ENCODE results near the gene NISCH. TPM values are rescaled to one million over a fixed set of nuclear protein-coding genes. Genes with fewer than 3 reads are reported as not detected.

Gene NISCH
- total RNA-seq (2021; ENCODE audit: unreplicated experiment) (63.4 TPM), Bru-seq, nascent RNA (percentile 65 among the genes with signal in this experiment), BruChase-seq, experiment 1, labeled RNA remaining after a 2-hour chase (percentile 80 among the genes with signal in this experiment), BruChase-seq, experiment 2, labeled RNA remaining after a 6-hour chase (percentile 80 among the genes with signal in this experiment)
- 59.1 TPM for polyA plus RNA-seq (2012; ENCODE audit: insufficient read length)
- long read RNA-seq, full-length matches to known transcripts: 15 of 81 reads
- long read RNA-seq, partial matches to known transcripts: 46 of 81 reads
- long read RNA-seq, other reads (novel, unspliced or antisense): 20 of 81 reads

DNA sequence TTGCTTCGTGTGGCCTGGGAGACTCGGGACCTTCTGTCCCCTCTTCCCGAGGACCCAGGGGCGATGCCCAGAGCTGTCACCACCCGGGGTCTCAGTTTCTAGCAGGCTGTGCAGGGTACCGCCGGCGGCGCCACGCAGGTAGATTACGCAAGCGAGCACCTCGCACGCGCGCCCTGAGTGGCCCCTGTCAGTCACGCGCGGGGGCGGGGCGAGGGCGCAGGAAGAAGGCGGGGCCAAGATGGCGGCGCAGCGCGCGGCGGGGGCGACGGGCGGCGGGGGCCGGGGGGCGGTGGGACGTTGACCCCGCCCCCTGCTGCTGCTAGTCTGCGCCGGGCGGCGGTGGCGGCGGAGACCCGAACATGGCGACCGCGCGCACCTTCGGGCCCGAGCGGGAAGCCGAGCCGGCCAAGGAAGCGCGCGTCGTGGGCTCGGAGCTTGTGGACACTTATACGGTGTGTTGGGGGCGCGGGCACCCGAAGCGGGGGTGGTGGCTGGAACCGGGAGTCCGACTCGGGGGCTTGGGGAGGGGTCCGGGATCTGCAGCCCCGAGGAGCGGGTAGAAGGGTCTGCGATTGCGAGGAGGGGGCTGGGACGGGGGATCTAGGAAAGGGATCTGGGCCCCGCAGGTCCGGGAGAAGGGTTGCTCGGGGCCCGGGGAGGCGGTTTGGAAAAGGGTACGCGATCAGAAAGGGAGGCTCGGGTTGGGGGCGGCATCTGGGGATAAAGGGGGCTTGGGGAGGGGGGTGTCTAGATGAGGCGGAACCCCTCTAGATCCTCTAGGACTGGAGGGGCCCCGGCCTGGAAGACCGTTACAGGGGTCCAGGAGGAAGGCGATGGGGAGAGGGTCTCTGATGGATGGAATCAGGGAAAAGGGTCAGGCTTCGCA lies at the start of gene NISCH:
TSS of gene NISCH (plus strand) at position 322 of the 886 bp plus-strand sequence. CDS start at position 360, 38 bp downstream.
- Histone ChIP-seq H3K27me3 (ENCODE audit: control insufficient read depth, insufficient read depth, low read length) (no peaks in the 10 kb centered on the region), H3K4me3 (ENCODE audit: low read depth in 2 of 2, low read length in 2 of 2) (peak within 1 kb of the TSS; percentile 74 to 84), H3K9me3 (ENCODE audit: control insufficient read depth, insufficient read depth, low read depth, low read length) (no peaks in the 10 kb centered on the region), H3K36me3 (ENCODE audit: control insufficient read depth, insufficient read depth, low read length) (peaks cover 6% of the 10 kb centered on the region; the same call in 1 of the 2 replicates), H3K27ac (ENCODE audit: low read length) (peak within 1 kb of the TSS; percentile 93), H3K4me1 (ENCODE audit: control insufficient read depth, insufficient read depth, low read length) (peaks cover 30% of the 10 kb centered on the region)
- in situ Hi-C loops (cut with HindIII; ENCODE audit: low pct_unique_long_range_greater_than_20kb, low sequenced_read_pairs) (no loop called here), intact Hi-C loops (cut with micrococcal nuclease; ENCODE audit: unreplicated experiment) (no loop called here)
- BruUV-seq (replicated peaks): no TSS peak
- TF ChIP-seq, protein P1, sequence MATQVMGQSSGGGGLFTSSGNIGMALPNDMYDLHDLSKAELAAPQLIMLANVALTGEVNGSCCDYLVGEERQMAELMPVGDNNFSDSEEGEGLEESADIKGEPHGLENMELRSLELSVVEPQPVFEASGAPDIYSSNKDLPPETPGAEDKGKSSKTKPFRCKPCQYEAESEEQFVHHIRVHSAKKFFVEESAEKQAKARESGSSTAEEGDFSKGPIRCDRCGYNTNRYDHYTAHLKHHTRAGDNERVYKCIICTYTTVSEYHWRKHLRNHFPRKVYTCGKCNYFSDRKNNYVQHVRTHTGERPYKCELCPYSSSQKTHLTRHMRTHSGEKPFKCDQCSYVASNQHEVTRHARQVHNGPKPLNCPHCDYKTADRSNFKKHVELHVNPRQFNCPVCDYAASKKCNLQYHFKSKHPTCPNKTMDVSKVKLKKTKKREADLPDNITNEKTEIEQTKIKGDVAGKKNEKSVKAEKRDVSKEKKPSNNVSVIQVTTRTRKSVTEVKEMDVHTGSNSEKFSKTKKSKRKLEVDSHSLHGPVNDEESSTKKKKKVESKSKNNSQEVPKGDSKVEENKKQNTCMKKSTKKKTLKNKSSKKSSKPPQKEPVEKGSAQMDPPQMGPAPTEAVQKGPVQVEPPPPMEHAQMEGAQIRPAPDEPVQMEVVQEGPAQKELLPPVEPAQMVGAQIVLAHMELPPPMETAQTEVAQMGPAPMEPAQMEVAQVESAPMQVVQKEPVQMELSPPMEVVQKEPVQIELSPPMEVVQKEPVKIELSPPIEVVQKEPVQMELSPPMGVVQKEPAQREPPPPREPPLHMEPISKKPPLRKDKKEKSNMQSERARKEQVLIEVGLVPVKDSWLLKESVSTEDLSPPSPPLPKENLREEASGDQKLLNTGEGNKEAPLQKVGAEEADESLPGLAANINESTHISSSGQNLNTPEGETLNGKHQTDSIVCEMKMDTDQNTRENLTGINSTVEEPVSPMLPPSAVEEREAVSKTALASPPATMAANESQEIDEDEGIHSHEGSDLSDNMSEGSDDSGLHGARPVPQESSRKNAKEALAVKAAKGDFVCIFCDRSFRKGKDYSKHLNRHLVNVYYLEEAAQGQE (IDR thresholded peaks at IDR 0.05; ENCODE audit: insufficient read depth in 1 of 2, low read depth in 2 of 2, low read length in 1 of 2): no peak
- TF ChIP-seq TCF7L2 (IDR thresholded peaks at IDR 0.05; ENCODE audit: low read depth, low read length) (no peak), POLR2AphosphoS5 (IDR thresholded peaks at IDR 0.05; ENCODE audit: low read depth, low read length) (peak; percentile 49; the same call in 1 of the 2 replicates), SIN3A (IDR thresholded peaks at IDR 0.05; ENCODE audit: borderline replicate concordance, insufficient read depth, low read depth, low read length) (peak; percentile 45; the same call in 1 of the 2 replicates)
- TF ChIP-seq, protein P2, sequence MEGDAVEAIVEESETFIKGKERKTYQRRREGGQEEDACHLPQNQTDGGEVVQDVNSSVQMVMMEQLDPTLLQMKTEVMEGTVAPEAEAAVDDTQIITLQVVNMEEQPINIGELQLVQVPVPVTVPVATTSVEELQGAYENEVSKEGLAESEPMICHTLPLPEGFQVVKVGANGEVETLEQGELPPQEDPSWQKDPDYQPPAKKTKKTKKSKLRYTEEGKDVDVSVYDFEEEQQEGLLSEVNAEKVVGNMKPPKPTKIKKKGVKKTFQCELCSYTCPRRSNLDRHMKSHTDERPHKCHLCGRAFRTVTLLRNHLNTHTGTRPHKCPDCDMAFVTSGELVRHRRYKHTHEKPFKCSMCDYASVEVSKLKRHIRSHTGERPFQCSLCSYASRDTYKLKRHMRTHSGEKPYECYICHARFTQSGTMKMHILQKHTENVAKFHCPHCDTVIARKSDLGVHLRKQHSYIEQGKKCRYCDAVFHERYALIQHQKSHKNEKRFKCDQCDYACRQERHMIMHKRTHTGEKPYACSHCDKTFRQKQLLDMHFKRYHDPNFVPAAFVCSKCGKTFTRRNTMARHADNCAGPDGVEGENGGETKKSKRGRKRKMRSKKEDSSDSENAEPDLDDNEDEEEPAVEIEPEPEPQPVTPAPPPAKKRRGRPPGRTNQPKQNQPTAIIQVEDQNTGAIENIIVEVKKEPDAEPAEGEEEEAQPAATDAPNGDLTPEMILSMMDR (IDR thresholded peaks at IDR 0.05): no peak
- POLR2A ChIA-PET: no interaction called here
- CTCF ChIA-PET: no interaction called here
- DNase-seq (ENCODE audit: low read depth, low spot score): no peak
- ATAC-seq: peak; percentile 86

DNA sequence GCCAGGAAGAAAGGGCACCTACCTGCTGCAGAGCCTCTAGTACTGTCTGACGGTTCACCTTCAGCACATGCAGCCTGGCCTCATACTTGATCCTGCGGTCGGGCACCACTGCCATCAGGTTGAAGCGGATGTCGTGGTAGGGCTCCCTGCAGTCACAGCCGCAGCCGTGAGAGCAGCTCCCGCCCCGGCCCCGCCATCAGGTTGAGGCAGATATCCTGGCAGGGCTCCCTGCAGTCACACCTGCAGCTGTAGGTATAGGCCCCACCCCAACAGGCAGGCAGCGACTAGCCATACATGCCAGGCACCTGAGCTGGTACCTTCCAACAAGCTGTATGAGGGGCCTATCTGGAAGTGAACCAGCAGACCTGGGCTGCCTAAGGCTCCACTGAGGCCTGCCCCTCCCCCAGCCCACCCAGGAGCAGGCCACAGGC lies 49.2 kb upstream of the NISCH start:
- POLR2A ChIA-PET: no interaction called here
- Histone ChIP-seq H3K27ac (ENCODE audit: low read length) (no peak overlapping the region), H3K4me3 (ENCODE audit: low read depth in 2 of 2, low read length in 2 of 2) (no peak overlapping the region), H3K36me3 (ENCODE audit: control insufficient read depth, insufficient read depth, low read length) (peaks cover 14% of the 10 kb centered on the region), H3K9me3 (ENCODE audit: control insufficient read depth, insufficient read depth, low read depth, low read length) (no peaks in the 10 kb centered on the region), H3K27me3 (ENCODE audit: control insufficient read depth, insufficient read depth, low read length) (no peaks in the 10 kb centered on the region), H3K4me1 (ENCODE audit: control insufficient read depth, insufficient read depth, low read length) (peaks cover 3% of the 10 kb centered on the region; the same call in 1 of the 2 replicates)
- in situ Hi-C loops (cut with HindIII; ENCODE audit: low pct_unique_long_range_greater_than_20kb, low sequenced_read_pairs): no loop called here
- DNase-seq (ENCODE audit: low read depth, low spot score) (no peak), ATAC-seq (no peak)
- intact Hi-C loops (cut with micrococcal nuclease; ENCODE audit: unreplicated experiment): no loop called here
- CTCF ChIA-PET: no interaction called here
- no peak for TF ChIP-seq POLR2AphosphoS5 (IDR thresholded peaks at IDR 0.05; ENCODE audit: low read depth, low read length)
- TF ChIP-seq, protein P2 (IDR thresholded peaks at IDR 0.05): no peak
- no peak for TF ChIP-seq SIN3A (IDR thresholded peaks at IDR 0.05; ENCODE audit: borderline replicate concordance, insufficient read depth, low read depth, low read length)
- TF ChIP-seq, protein P1 (IDR thresholded peaks at IDR 0.05; ENCODE audit: insufficient read depth in 1 of 2, low read depth in 2 of 2, low read length in 1 of 2): no peak
- TF ChIP-seq TCF7L2 (IDR thresholded peaks at IDR 0.05; ENCODE audit: low read depth, low read length): no peak
- no TSS peak for BruUV-seq (replicated peaks)

All from Panc1 (cell line).